ENCODE results near the gene ITK.
A peak's percentile ranks its signal among the peaks of the same experiment; 100 is the strongest.

Gene ITK

DNA sequence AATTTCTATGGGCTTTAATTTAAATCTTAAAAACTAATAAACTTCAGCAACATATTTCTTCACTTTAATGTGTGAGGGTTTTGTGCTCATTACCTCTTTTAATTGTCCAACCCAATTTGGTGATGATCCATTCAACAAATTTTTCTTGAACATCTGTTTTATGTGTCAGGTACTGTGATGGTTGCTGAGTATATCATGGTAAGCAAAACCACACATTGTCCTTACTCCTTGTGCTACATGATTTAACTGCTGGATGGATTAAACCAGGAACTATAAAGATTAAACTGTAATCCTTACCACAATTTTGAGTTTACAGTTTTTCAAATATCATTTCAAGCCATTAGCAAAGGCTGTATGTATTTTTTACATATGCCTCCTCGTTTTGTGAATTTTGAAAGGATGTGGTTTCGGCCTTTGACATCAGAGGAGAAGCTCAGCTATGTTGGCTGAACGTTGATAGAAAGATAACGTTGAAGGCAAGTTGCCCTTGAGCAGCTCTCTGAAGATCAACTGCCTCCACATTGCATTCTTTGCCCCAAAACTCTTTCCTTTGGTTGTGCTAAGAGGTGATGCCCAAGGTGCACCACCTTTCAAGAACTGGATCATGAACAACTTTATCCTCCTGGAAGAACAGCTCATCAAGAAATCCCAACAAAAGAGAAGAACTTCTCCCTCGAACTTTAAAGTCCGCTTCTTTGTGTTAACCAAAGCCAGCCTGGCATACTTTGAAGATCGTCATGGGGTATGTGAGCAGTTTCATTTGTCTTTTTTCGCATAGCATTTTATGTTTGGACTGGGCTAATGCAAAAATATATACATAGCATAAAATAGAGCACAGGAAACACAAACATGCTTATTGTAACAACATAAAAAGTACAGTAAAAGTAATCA is at the start of gene ITK:
Gene ITK (plus strand): TSS at position 467 of the 891 bp plus-strand sequence. CDS start 138 bp downstream, at position 605.
- no peak for DNase-seq (ENCODE audit: low read depth)

- DNase-seq (ENCODE audit: low read depth) = no peak
Observed at GRCh38 chr5:157130925-157131324, 49.7 kb upstream of the ITK start.

DNA sequence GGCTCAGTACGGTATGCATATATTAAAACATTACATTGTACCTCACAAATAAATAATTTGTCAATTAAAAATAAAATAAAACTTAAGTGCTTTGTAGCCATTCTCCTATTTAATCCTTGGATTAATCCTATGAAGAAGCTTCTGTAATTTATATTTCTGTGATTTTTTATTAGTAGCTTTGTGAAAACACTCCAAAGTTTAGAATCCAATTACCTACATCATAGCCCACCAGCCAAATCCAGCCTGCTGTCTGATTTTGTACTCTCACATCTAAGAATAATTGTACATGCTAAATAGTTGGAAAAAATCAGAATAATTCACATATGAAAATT is 48.4 kb upstream of the ITK start:
- no peak for DNase-seq (ENCODE audit: low read depth)

DNA sequence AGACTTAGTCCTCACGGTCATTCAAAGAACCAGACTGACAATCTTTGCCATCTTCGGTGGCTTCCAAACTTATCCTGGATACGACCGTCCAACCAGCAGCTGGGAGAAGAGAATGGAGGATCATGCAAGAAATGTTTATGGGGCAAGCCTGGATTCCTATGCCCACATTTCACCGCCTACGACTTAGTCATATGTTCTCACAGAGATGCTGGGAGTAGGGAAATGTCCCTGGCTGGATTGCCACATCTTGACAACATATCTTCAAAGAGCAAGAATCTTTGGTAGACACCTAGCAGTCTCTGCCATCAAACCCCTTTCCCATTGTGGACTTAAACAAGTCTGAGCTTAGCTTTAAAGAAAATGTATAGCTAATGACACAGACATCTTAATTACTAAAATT is 42.9 kb upstream of the ITK start:
- DNase-seq (ENCODE audit: low read depth) = no peak

DNA sequence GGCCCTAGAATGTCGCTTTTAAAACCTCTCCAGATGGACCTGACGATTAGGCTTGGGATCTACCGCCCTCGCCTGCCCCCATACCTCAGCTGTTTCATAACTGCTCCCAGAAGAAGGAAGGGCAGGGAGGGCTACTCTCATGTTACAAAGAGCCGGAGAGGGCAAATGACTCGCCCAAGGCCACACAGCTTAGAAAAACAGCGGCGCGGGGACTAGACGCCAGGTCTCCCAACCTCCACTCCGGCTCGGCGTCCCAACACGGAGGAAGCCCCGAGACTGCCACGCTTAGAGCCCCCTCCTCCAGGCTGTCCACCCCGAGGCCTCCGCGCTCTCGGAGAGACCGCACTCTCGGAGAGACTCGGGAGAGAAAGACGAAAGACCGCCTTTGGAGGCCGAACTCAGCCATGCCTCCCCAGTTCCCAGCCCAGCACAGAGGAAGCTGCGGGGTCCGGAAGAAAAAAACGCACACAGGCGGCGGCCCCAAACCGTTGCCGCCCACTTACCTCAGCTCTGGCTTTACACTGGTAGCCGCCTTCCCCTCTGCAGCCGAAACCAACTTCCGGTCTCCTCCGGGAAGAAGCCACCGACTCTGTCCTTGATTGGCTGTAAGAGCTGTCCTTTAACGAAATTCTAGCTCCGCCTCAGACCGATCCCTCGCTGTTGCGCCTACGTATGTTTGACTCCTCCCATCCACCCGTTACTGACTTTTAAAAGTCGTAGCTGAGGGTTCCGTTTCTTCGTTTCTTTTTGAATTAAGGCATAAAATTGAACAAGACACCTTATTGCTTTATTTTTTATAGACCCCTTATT is 38.1 kb upstream of the ITK start, which contains the start of gene MED7:
Gene MED7 (minus strand): TSS at position 549 of the 810 bp plus-strand sequence. CDS start 3,434 bp downstream, outside the sequence.
- peak; percentile 99 for DNase-seq (ENCODE audit: low read depth)

GRCh38 chr5:157143127-157143971 is 37.3 kb upstream of the ITK start:
- DNase-seq (ENCODE audit: low read depth) = peak; percentile 6

DNA sequence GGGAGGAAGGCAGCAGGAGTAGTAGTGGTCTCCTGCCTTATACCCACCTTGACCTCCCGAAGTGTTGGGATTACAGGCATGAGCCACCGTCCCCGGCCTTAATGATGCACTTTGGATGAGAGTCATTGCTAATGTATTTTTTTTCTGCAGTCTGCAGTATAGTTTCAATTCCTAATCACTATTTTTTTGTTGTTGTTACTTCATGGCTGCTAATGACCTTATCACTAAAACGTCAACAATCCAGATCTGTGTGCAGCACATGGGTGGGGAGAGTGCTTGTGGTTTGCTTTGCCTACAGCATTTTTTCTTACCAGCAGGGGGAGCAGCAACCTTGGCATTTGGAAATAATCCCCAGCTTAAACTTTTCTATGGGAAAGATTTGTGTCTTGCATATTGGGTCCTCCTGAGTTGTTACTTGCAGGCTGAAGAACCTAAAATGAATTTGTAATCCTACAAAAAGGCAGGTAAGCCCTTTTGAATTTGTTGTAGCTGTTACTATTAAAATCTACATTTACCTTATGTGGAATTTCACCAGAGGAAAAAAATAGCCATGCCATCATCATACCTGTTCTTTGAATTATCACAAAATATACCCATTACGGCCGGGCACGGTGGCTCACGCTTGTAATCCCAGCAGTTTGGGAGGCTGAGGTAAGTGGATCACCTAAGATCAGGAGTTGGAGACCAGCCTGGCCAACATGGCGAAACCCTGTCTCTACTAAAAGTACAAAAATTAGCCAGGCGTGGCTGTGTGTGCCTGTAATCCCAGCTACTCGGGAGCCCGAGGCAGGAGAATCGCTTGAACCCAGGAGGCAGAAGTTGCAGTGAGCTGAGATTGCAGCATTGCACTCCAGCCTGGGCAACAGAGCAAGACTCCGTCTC is 31.7 kb upstream of the ITK start:
- DNase-seq (ENCODE audit: low read depth) = peak; percentile 48

- DNase-seq (ENCODE audit: low read depth) = no peak
Observed at GRCh38 chr5:157150995-157151394, 29.6 kb upstream of the ITK start.

DNA sequence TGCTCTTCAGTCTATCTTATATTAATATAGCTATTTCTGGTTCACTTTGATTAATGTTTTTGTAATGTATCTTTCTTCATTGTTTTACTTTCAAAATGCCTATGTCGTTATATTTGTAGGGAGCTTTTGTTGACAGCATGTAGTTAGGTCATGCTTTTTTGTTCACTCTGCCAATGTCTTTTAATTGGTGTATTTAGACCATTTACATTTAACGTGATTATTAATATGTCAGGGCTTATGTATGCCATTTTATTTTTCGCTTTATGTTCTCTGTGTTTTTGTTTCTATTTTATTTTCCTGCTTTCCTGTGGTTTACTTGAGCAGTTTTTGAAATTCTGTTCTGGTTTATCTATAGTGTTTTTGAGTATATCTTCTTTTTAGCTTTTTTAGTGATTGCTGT is 25.3 kb upstream of the ITK start:
- no peak for DNase-seq (ENCODE audit: low read depth)

GRCh38 chr5:157157293-157157891 is 23.2 kb upstream of the ITK start:
- DNase-seq (ENCODE audit: low read depth) = no peak

- no peak for DNase-seq (ENCODE audit: low read depth)
Observed at GRCh38 chr5:157159209-157159751, 21.4 kb upstream of the ITK start.

- no peak for DNase-seq (ENCODE audit: low read depth)
Observed at GRCh38 chr5:157160001-157160400, 20.6 kb upstream of the ITK start.

DNA sequence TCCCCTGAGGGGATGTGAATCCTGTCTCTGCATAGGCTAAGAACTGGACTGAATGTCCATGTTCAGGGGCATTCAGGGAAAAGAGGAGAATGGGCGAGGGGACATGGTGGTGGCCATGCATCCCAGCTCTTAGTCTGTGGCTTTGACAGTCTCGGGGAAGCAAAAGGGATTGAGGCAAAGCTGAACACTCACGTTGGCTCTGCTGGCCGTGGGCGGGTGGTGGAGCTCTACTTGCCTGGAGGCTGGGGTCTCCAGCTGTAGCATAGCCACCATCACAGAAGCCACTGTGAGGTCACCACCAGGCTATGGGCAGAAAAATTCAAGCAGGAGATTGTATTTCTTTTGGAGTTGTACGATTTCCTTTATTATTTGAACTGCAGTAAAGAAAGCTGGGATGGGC is 18.6 kb upstream of the ITK start:
- DNase-seq (ENCODE audit: low read depth) = no peak

DNA sequence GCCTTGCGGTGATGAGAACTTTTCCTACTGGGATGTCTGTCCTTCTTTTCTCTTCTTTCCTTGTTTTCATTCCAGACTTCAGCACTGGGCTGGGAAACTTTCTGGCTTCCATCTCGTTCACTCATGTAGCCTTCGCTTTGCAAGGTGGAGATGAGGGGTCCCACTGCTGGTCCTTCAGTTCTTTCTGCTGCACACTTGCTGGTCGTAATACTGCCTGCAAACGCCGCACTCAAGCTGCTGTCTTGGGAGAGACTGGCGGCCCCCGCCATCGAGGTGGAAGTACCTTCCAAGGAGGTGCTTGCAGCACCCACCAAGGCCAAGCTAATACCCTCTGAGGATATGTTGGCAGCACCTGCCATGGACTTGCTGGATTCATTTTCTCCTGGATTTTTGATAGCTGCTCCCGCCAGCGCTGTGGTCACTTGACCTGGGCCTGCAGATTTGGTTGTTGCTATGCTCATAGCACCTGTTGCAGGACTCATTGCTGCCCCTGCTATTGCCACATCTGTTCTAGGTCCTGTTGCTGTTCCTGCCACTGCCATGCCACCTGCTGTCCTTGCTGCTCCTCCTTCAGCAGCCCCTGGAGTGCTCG is 17.6 kb upstream of the ITK start:
- DNase-seq (ENCODE audit: low read depth) = no peak

DNA sequence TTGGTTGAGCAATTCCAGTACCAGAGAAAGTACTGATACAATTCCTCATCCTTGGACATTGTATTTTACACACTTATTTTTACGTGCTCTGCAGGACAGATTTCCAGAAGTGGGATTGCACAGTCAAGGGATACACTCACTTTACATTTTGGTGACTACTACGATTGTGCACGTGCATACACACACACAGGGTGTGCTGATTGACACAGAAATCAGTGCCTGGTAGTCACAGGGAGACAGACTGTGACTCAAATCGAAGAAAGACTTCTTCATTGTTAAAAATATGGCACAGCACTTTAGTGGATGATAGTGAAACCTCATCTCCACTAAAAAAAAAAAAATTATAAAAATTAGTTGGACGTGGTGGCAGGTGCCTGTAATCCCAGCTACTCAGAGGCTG is 16.1 kb upstream of the ITK start:
- DNase-seq (ENCODE audit: low read depth) = no peak

GRCh38 chr5:157165261-157165660 is 15.4 kb upstream of the ITK start:
- no peak for DNase-seq (ENCODE audit: low read depth)

DNA sequence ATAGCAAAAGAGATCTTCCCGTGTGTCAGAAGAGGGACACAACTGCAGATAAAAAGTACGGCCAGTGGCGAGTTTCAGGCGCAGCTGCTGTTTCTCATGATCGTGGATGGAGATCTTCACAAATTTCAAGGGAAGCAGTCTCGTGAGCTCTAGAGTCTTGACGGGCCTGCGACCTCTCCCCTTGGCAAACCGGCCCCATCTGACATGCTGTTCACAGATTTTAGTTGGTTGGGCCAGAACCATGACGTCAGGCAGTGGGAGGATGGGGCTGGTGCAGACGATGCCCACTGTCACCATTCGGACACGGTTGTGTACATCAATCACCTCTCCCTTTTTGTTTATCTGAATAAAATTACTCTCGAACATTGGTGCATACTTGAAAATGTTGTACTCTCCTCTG is 15.0 kb upstream of the ITK start:
- no peak for DNase-seq (ENCODE audit: low read depth)

GRCh38 chr5:157166214-157167213 is 14.1 kb upstream of the ITK start, which contains the start of gene GARIN3:
TSS of gene GARIN3 (minus strand) at chr5:157166264. CDS start at chr5:157166168, 96 bp downstream.
- DNase-seq (ENCODE audit: low read depth) = no peak

DNA sequence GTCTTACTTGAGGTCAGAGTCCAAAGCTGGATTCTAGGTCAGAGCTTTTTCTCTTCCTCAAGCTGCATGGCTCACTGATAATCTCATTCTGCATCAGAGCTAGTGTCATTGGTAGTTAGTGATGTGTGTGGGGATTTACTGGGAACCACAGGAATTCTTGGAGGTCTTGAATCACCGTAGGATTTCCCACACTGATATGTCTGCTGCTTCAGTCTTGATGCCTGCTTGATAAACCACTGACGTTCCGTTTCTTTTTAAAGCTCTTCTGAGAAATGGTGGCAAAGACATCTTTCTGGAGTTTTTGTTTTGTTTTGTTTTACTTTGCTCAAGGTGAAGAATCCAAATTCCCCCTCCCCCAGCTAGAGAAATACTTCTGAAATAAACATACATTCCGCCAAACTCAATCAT is 13.4 kb upstream of the ITK start:
- DNase-seq (ENCODE audit: low read depth) = peak; percentile 48

All from stromal cell of bone marrow (primary cell).